ENCODE measurements around the gene RP9. TPM values are rescaled to one million over a fixed set of nuclear protein-coding genes. Genes with fewer than 3 reads are reported as not detected.
A peak's percentile ranks its signal among the peaks of the same experiment; 100 is the strongest.

RP9 gene
- total RNA-seq, 2 donors from 2014 or later, result 15.0 to 18.0 TPM

DNA sequence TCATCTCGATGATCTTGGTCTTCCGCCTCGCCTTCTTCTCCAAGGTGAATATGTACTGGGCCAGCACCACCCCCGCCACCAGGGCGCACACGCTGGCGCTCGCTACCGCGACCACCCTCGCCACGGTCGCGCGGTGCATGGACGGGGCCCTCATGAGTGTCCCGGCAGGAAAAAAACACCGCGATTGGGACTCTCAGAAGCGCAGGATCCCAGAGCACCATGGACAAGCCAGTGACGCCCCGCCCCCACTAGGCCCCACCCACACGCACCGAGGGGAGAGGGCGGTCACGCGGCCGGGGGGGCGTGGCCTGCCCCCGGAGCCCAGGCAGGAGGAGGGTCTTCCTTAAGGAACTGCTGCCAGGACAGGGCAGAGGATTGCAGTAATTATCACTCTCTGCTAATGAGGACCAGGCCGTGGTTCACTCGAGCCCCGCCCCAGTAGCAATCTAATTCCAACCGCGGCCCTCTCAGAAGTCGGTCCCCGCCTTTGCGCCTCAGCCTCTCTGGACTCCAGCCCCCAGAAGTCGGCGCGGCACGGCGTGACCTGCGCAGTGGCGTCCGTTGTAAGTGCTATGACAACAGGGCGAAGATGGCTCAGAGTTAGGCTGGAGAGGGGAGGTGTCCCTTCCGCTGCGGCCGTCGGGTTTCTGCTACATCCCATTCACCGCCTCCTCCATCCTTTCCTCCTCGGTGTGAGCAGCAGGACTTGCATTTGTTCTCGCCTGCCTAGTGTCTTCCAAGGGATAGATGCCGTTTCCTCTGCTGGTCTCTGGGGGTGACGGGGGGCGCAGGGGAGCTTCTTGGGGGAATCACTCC, 20.0 kb upstream of the RP9 start, which contains the start of gene BBS9:
BBS9 (plus strand) TSS at position 575 of the 816 bp plus-strand sequence. CDS start 16,689 bp downstream, outside the sequence.
- TF ChIP-seq CTCF (conservative IDR thresholded peaks at IDR 0.05), result peak; percentile 25
- H3K9ac ChIP-seq (ENCODE audit: extremely low read depth, low read length, poor library complexity, severe bottlenecking), result peak within 1 kb of the TSS; percentile 61
- H3K27ac ChIP-seq (ENCODE audit: low read depth, low read length), result no peak within 1 kb of the TSS
- peak; percentile 99 for DNase-seq
- 1 to 8% methylated on average over 4 to 57 of the region's 57 CpGs for WGBS, 2 experiments (ENCODE audit: insufficient coverage in 1 of 2, insufficient read length in 1 of 2)
- H3K4me3 ChIP-seq (ENCODE audit: low read length), result peak within 1 kb of the TSS; percentile 94
- no peaks in the 10 kb centered on the region for H3K27me3 ChIP-seq (ENCODE audit: control insufficient read depth, insufficient read depth, low read length, poor library complexity, severe bottlenecking)
- Mint-ChIP-seq H3K27ac (peak within 1 kb of the TSS; percentile 91), H3K9me3 (no peaks in the 10 kb centered on the region), H3K4me3 (peak within 1 kb of the TSS; percentile 90), H3K36me3 (ENCODE audit: low read depth) (no peaks in the 10 kb centered on the region), H3K27me3 (ENCODE audit: insufficient read depth) (peaks cover 5% of the 10 kb centered on the region), H3K4me1 (peaks cover 12% of the 10 kb centered on the region)
- no peaks in the 10 kb centered on the region for H3K36me3 ChIP-seq (ENCODE audit: control insufficient read depth, insufficient read depth, low read length)
- no peaks in the 10 kb centered on the region for H3K4me1 ChIP-seq (ENCODE audit: control insufficient read depth, insufficient read depth, low read length)
- no peaks in the 10 kb centered on the region for H3K9me3 ChIP-seq (ENCODE audit: control insufficient read depth, low read length)

DNA sequence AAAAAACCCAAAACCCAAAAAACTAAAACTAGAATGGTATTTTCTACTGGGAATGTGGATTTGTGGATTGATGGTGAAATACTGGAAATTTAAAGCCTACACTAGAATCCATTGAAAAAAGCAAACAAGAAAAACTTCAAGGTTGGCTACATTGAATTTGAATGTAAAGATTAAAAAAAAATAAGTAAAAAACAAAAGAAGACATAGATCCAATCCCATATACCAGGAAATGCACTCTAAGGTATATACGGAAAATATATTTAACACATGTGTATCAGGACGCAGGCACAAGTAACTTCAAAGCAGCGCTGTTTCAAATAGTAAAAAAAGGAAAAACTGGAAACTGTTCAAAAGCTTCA, 19.4 kb upstream of the RP9 start:
- H3K27ac Mint-ChIP-seq, result peak overlapping the region; percentile 68
- no peak for TF ChIP-seq CTCF (conservative IDR thresholded peaks at IDR 0.05)
- Histone ChIP-seq H3K4me1 (ENCODE audit: control insufficient read depth, insufficient read depth, low read length) (no peaks in the 10 kb centered on the region), H3K9ac (ENCODE audit: extremely low read depth, low read length, poor library complexity, severe bottlenecking) (peak overlapping the region; percentile 61), H3K4me3 (ENCODE audit: low read length) (peak overlapping the region; percentile 94), H3K27me3 (ENCODE audit: control insufficient read depth, insufficient read depth, low read length, poor library complexity, severe bottlenecking) (no peaks in the 10 kb centered on the region), H3K36me3 (ENCODE audit: control insufficient read depth, insufficient read depth, low read length) (no peaks in the 10 kb centered on the region), H3K9me3 (ENCODE audit: control insufficient read depth, low read length) (no peaks in the 10 kb centered on the region), H3K27ac (ENCODE audit: low read depth, low read length) (no peak overlapping the region)
- DNase-seq, result no peak
- H3K27me3 Mint-ChIP-seq (ENCODE audit: insufficient read depth), result peaks cover 5% of the 10 kb centered on the region
- H3K36me3 Mint-ChIP-seq (ENCODE audit: low read depth), result no peaks in the 10 kb centered on the region
- 0 to 3% methylated on average over 3 of the region's 3 CpGs for WGBS, 2 experiments (ENCODE audit: insufficient coverage in 1 of 2, insufficient read length in 1 of 2)
- H3K4me1 Mint-ChIP-seq, result peaks cover 12% of the 10 kb centered on the region
- no peaks in the 10 kb centered on the region for H3K9me3 Mint-ChIP-seq
- H3K4me3 Mint-ChIP-seq, result peak overlapping the region; percentile 90

DNA sequence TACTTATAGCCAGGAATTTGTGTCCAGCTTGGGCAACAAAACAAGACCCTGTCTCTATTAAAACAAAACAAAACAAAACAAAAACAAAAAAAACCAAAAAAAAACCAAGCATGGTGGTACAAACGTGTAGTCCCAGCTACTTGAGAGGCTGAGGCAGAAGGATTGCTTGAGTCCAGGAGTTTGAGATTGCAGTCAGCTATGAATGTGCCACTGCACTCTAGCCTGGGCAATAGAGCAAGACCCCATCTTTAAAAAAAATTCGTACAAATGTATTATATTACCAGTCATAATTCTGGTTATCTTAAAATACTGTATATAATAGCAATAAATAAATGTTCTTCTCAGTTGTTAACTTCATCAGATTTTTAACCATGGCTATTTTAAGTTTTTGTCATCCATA, 17.9 kb upstream of the RP9 start:
- Mint-ChIP-seq H3K36me3 (ENCODE audit: low read depth) (no peaks in the 10 kb centered on the region), H3K27ac (no peak overlapping the region), H3K27me3 (ENCODE audit: insufficient read depth) (peaks cover 8% of the 10 kb centered on the region), H3K9me3 (no peaks in the 10 kb centered on the region), H3K4me1 (peaks cover 12% of the 10 kb centered on the region), H3K4me3 (no peak overlapping the region)
- H3K27ac ChIP-seq (ENCODE audit: low read depth, low read length), result no peak overlapping the region
- no peak for TF ChIP-seq CTCF (conservative IDR thresholded peaks at IDR 0.05)
- H3K9ac ChIP-seq (ENCODE audit: extremely low read depth, low read length, poor library complexity, severe bottlenecking), result no peak overlapping the region
- no peaks in the 10 kb centered on the region for H3K4me1 ChIP-seq (ENCODE audit: control insufficient read depth, insufficient read depth, low read length)
- no peak overlapping the region for H3K4me3 ChIP-seq (ENCODE audit: low read length)
- WGBS, 2 experiments (ENCODE audit: insufficient coverage in 1 of 2, insufficient read length in 1 of 2), result 77% methylated on average over 2 of the region's 2 CpGs; no CpG with 5 or more reads in 1 of the 2 experiments
- no peaks in the 10 kb centered on the region for H3K9me3 ChIP-seq (ENCODE audit: control insufficient read depth, low read length)
- no peaks in the 10 kb centered on the region for H3K27me3 ChIP-seq (ENCODE audit: control insufficient read depth, insufficient read depth, low read length, poor library complexity, severe bottlenecking)
- H3K36me3 ChIP-seq (ENCODE audit: control insufficient read depth, insufficient read depth, low read length), result no peaks in the 10 kb centered on the region
- DNase-seq, result no peak

All from endodermal cell (in vitro differentiated cells).